Body of pancreas (tissue), 4 donors: ENCODE measurements around the gene AP3M1. TPM values are rescaled to one million over a fixed set of nuclear protein-coding genes. Genes with fewer than 3 reads are reported as not detected.
"Not testable (repeated sequence)": the region's sequence is repeated elsewhere in the genome, so short reads cannot be mapped to it uniquely, and the experiment has no call there.

Experiments used
- ATAC-seq: fragments of 150-250 bp; one replicate; pipeline ENCODE4 v1.9.1; 2016
- DNase-seq, 4 donors: peaks; one replicate each; pipeline ENCODE4 v3.0.0-alpha.2; 2019
- H3K27ac ChIP-seq, 4 donors: fragments of 200-600 bp; sonication (generic); 1 replicate in 3 of 4; 2 replicates in 1 of 4; pipeline versions ENCODE4 v1.5.1 to v1.6.1; 2016 to 2019; ENCODE audit warnings: mild to moderate bottlenecking in 1 of 4, mixed read lengths in 1 of 4, moderate library complexity in 1 of 4
- H3K27me3 ChIP-seq, 2 donors: fragments of 200-600 bp; sonication (generic); one replicate each; pipeline ENCODE4 v1.6.0; 2016; ENCODE audit warnings: mild to moderate bottlenecking in 1 of 2
- H3K36me3 ChIP-seq, 2 donors: fragments of 200-600 bp; sonication (generic); replicated peaks in 1 of 2; 2 replicates each; pipeline ENCODE4 v1.5.1; 2016; ENCODE audit warnings: low read depth in 2 of 2; ENCODE audit not compliant: insufficient read depth in 1 of 2
- H3K4me1 ChIP-seq: fragments of 200-600 bp; sonication (generic); one replicate; pipeline ENCODE4 v1.6.0; 2016
- H3K4me3 ChIP-seq, 2 donors: fragments of 200-600 bp; sonication (generic); 1 replicate in 1 of 2; 2 replicates in 1 of 2; pipeline ENCODE4 v1.5.1; 2016 to 2019
- H3K9me3 ChIP-seq, 3 donors: fragments of 200-600 bp; sonication (generic); 1 replicate in 2 of 3; 2 replicates in 1 of 3; pipeline ENCODE4 v1.5.1; 2016
- POLR2A ChIP-seq, 3 donors: fragments of 450-650 bp; IDR thresholded peaks; one replicate each; pipeline ENCODE4 v1.6.1; 2016; ENCODE audit warnings: antibody characterized with exemption in 3 of 3, mild to moderate bottlenecking in 2 of 3
- WGBS, 2 donors: methylation state at CpG; one replicate each; pipeline ENCODE4 v1.1.5; 2017; 5-methylcytosine and 5-hydroxymethylcytosine counted together
- intact Hi-C: fragments of 100-400 bp; cut with DNase I; formaldehyde crosslinking; loops from one replicate; pipeline ENCODE4 v1.15.1; 2023
- total RNA-seq, 2 donors: library from RNA; depleted of rRNA; stranded (reverse); fragments of >200 nt; gene quantifications; one replicate each; pipeline ENCODE4 v1.1.0, GENCODE V29; 2016
- TF ChIP-seq, protein P1 (sequence below), 7 experiments: fragments of 450-650 bp in 4 of 7; fragments of 200-600 bp in 3 of 7; sonication (generic) in 3 of 7; IDR thresholded peaks; one replicate each; pipeline ENCODE4 v1.5.1; 2016 to 2019; ENCODE audit warnings: antibody characterized with exemption in 7 of 7

The AP3M1 gene
- total RNA-seq, 2 donors from 2014 or later: 7.9 to 17.1 TPM

DNA sequence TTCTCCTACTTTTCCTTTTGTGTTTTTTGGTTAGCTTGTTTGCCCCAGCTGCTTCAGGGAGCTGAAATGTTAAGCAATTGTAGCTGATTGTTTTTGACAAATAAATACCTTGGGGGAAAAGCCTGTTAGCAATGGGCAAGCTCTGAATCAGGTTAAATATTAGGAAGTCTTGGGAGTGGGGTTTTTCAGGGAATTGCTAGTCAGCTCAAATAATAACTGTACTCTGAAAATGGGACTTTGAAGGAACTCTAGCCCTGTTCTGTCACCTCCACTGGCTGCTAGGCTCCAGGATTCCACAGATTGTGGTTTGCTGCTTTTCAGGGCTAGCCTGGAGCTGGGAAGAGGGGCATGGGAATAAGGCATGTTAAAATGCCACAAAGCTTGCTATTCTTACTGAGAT is 39.9 kb upstream of the AP3M1 start:
- TF ChIP-seq POLR2A (IDR thresholded peaks at IDR 0.05): no peak
- TF ChIP-seq, protein P1, sequence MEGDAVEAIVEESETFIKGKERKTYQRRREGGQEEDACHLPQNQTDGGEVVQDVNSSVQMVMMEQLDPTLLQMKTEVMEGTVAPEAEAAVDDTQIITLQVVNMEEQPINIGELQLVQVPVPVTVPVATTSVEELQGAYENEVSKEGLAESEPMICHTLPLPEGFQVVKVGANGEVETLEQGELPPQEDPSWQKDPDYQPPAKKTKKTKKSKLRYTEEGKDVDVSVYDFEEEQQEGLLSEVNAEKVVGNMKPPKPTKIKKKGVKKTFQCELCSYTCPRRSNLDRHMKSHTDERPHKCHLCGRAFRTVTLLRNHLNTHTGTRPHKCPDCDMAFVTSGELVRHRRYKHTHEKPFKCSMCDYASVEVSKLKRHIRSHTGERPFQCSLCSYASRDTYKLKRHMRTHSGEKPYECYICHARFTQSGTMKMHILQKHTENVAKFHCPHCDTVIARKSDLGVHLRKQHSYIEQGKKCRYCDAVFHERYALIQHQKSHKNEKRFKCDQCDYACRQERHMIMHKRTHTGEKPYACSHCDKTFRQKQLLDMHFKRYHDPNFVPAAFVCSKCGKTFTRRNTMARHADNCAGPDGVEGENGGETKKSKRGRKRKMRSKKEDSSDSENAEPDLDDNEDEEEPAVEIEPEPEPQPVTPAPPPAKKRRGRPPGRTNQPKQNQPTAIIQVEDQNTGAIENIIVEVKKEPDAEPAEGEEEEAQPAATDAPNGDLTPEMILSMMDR (IDR thresholded peaks at IDR 0.05): no peak
- intact Hi-C loops: no loop called here
- ATAC-seq (no peak), DNase-seq (no peak)
- H3K27me3 ChIP-seq: no peaks in the 10 kb centered on the region
- no peak overlapping the region for H3K4me3 ChIP-seq
- H3K36me3 ChIP-seq: no peaks in the 10 kb centered on the region
- peak overlapping the region in 3 of 4 donors; percentile 61 to 83 (median 80) for H3K27ac ChIP-seq
- peaks cover 0 to 3% (median 0%) of the 10 kb centered on the region in 3 donors for H3K9me3 ChIP-seq
- H3K4me1 ChIP-seq: peaks cover 17% of the 10 kb centered on the region

DNA sequence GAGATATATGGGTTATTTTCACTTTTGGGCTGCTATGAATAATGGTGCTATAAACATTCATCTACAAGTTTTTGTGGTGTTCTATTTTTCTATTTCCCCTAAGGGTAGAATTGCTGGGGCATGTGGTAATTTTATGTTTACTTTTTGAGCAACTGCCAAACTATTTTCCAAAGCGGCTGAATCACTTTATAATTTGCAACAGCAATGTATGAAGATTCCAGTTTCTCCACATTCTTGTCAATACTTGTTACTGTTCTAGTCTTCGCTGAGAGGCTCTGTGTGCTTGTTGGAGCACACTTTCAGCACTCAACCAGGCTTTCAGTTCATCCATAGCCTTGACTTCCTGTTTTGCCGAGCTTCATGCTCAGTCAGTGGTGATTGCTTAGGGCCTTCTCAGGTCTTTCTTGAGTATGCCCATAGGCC is 39.4 kb upstream of the AP3M1 start:
- peak; percentile 79 for ATAC-seq
- TF ChIP-seq, protein P1 (IDR thresholded peaks at IDR 0.05): no peak
- TF ChIP-seq POLR2A (IDR thresholded peaks at IDR 0.05): no peak
- no peak overlapping the region for H3K4me3 ChIP-seq
- H3K4me1 ChIP-seq: peaks cover 17% of the 10 kb centered on the region
- H3K27me3 ChIP-seq: no peaks in the 10 kb centered on the region
- H3K9me3 ChIP-seq: peaks cover 0 to 3% (median 0%) of the 10 kb centered on the region in 3 donors
- WGBS, 2 donors: 15 to 32% methylated on average over 3 of the region's 3 CpGs
- intact Hi-C loops: no loop called here
- no peaks in the 10 kb centered on the region for H3K36me3 ChIP-seq
- H3K27ac ChIP-seq: peak overlapping the region in 3 of 4 donors; percentile 61 to 83 (median 80)
- DNase-seq: peak in 2 of 4 donors; percentile 17 to 33

DNA sequence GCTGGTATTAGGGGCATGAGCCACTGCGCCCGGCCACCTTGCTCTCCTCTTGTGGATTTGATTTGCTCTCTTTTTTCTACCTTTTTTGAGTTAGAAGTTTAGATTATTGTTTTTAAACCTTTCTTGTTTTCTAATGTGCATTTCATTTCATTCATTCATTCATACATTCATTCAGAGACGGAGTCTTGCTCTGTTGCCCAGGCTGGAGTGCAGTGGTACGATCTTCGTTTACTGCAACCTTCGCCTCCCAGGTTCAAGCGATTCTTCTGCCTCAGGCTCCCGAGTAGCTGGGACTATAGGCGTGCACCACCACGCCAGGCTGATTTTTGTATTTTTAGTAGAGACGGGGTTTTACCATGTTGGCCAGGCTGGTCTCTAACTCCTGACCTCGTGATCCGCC is 38.0 kb upstream of the AP3M1 start:
- H3K9me3 ChIP-seq, ATAC-seq, intact Hi-C loops, H3K4me3 ChIP-seq, H3K27ac ChIP-seq, H3K27me3 ChIP-seq, DNase-seq, H3K36me3 ChIP-seq: not testable (repeated sequence)
- 96% methylated on average over 13 of the region's 13 CpGs for whole genome bisulfite sequencing, 2 donors
- peaks cover 17% of the 10 kb centered on the region for H3K4me1 ChIP-seq

GRCh38 chr10:74187237-74187636 is 36.6 kb upstream of the AP3M1 start:
- WGBS, 2 donors: 47 to 71% methylated on average over 1 of the region's 1 CpG
- no peak for ATAC-seq
- TF ChIP-seq POLR2A (IDR thresholded peaks at IDR 0.05): no peak
- TF ChIP-seq, protein P1 (IDR thresholded peaks at IDR 0.05): no peak

GRCh38 chr10:74186678-74187077 is 36.0 kb upstream of the AP3M1 start:
- peaks cover 0 to 3% (median 0%) of the 10 kb centered on the region in 3 donors for H3K9me3 ChIP-seq
- H3K4me1 ChIP-seq: peaks cover 17% of the 10 kb centered on the region
- H3K27ac ChIP-seq: no peak overlapping the region
- intact Hi-C loops: no loop called here
- no peaks in the 10 kb centered on the region for H3K27me3 ChIP-seq
- ATAC-seq: no peak
- no peak overlapping the region for H3K4me3 ChIP-seq
- TF ChIP-seq, protein P1 (IDR thresholded peaks at IDR 0.05): no peak
- TF ChIP-seq POLR2A (IDR thresholded peaks at IDR 0.05): no peak
- DNase-seq: no peak
- no peaks in the 10 kb centered on the region for H3K36me3 ChIP-seq

More at GRCh38 chr10:74187237-74187636, 36.6 kb upstream of the AP3M1 start:
- no peaks in the 10 kb centered on the region for H3K27me3 ChIP-seq
- DNase-seq: no peak
- H3K27ac ChIP-seq: no peak overlapping the region
- H3K4me1 ChIP-seq: peaks cover 17% of the 10 kb centered on the region
- peaks cover 0 to 3% (median 0%) of the 10 kb centered on the region in 3 donors for H3K9me3 ChIP-seq
- intact Hi-C loops: no loop called here
- no peak overlapping the region for H3K4me3 ChIP-seq
- H3K36me3 ChIP-seq: no peaks in the 10 kb centered on the region
